Hepatic stellate cell (primary cell): ENCODE measurements around the gene MRPS11.
"Not testable (repeated sequence)": the region's sequence is repeated elsewhere in the genome, so short reads cannot be mapped to it uniquely, and the experiment has no call there.

Experiments
- DNase-seq: peaks from one replicate; pipeline ENCODE4 v3.0.0; 2011; ENCODE audit warnings: low spot score

MRPS11 gene

DNA sequence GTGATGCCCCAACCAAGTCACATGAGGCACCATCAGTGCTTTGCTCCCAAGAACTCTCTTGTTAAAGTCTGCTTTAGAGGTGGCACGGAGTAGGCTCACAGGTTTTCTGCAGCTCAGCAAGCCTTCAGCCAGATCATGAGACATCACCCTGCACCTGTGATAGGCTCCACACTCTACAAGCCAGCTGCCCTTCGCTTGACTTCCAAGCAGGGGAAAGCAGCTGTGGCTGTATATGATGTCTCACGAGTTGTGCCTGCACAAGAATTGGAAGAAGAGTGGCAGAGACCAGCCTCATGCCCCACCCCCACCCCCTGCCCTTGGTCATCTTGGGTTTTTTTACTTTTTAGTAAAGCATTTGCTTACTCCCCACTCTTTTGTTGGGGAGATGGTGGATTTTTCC, 22.5 kb downstream of the MRPS11 start:
- no peak for DNase-seq

DNA sequence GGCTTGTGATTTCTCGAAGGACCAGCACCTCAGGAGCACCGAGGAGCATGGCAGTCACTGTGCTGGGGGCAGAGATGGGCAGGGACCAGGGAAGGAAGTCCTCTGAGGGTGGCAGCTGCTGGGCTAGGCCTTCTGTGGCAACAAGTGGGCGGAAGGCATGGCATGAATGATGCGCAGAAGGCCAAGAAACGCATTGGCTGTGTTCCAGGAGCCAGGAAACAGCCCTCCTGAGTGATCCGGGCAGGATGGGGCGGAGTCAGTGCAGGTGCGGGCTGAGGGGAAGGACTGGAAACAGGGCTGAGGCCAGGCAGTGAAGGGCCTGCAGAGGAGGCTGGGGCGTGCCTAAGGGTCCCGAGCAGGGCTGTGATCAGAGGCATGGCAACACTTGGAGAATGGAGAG, 23.6 kb downstream of the MRPS11 start:
- no peak for DNase-seq

DNA sequence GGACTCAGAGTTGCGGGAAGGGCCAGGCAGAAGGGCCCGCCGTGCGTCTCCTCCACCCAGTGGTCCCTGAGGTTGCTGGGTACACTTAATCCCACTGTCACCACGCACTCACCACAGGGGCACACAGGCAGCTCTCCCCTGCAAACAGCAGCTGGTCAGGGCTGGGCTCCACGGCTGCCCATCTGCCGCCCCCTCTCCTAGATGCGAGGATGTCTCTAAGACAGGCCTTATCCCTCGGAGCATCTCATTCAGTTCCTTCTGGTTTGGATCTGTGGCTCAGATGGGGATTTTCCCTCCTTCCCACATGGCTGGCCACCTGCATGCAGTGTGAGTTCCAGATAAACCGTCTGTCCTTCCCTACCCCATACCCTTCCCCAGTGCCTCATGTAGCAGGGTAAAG, 26.3 kb downstream of the MRPS11 start:
- DNase-seq: no peak

- no peak for DNase-seq
Measured at GRCh38 chr15:88497109-88497765, 29.7 kb downstream of the MRPS11 start.

DNA sequence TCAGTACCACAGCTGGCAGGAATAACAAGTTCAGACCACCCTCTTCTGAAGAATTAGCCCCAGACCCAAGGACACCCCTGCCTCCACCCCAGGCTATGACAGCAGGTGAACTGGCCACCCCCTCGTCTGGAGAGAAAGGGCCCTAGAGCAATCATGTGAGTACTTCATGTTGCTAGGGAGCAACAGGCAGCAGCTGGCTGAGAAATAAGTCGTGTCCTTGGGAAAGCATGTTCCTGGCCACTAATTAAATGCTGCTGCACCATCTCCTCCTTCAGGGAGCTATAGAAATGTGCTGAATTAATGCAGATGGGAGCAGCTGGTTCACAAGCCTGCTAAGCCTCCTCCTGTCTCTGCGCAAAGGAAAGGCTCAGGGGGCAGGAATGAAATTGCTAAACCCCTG, 31.5 kb downstream of the MRPS11 start:
- no peak for DNase-seq

DNA sequence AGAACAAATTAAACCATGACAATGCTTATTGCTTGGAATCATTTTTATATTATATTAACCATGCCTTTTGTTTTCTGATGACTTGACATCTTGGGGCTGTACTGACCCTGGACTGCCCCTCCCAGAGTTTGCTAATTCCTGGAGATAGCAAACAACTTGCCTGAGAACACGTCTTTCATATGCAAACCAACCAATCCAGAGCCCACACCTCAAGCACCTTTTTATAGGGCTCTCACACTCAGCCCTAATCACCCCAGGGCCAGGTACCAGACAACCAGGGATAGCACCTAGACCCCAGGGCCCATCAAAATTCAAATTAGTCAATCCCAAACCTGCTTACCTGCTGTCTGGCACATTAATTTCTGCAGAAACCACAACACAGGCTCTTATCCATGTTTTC, 36.9 kb downstream of the MRPS11 start:
- DNase-seq: no peak

GRCh38 chr15:88505721-88506120, 38.2 kb downstream of the MRPS11 start:
- DNase-seq: no peak

DNA sequence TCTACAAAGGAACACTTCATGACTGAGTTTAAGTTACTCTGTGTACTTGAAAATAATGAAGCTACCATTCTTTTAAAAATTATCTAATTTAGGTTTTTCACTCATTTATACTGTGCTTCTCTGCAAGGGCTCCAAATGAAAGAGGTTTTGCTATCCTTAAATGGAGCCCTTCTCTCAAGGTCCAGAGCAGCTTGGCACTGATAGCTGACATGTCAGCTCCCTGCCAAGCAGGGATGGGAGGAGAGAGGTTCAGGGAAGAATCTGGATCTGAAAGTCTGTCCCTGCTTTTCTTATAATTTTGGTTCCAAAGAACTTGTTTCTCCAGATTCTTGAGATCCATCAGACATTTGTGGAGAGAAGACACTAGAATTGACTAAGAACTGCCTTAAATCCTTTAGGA, 39.1 kb downstream of the MRPS11 start:
- DNase-seq: no peak

DNA sequence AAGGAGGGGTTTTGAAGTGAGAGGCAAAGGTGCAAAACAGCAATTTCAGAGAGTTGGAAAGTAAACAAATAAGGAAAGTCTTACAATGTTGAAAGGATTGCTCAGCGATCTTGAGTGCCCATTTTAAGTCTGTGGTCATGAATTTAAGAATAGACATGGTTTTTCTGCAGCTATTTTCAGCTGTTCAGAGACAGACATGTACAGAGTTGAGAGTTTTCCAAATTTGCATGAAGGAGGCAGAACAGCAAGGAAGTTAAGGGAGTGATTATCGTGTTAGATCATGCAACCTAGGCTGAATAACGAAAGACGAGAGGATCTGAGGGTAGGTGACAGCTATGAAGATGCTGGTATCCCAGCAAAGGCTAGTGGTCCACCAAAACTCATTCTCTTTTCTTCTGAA, 41.8 kb downstream of the MRPS11 start:
- DNase-seq: no peak

- no peak for DNase-seq
Measured at GRCh38 chr15:88509964-88510363, 42.5 kb downstream of the MRPS11 start.

DNA sequence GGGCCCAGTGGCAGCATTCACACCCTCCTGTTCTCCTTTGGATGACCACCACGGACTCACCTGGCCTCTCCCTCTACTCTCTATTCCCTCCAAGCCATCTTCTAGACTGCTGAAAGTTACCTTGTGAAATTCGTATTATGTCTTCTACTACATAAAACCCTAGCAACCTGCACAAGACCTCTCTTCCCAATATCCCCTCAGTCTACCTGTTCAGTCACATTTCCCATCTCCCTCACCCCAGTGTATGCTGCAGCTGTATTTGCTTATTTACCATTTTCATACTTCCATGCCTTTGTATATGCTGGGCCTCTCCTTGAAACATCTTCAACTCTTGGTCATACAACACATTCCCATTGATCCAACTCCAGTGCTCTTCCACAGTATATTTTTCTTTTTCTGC, 43.7 kb downstream of the MRPS11 start:
- no peak for DNase-seq

GRCh38 chr15:88512078-88512477, 44.6 kb downstream of the MRPS11 start:
- no peak for DNase-seq

- no peak for DNase-seq
Measured at GRCh38 chr15:88512601-88513000, 45.1 kb downstream of the MRPS11 start.

GRCh38 chr15:88513195-88513594, 45.7 kb downstream of the MRPS11 start:
- DNase-seq: peak; percentile 24

GRCh38 chr15:88518903-88519302, 51.4 kb downstream of the MRPS11 start:
- DNase-seq: no peak

DNA sequence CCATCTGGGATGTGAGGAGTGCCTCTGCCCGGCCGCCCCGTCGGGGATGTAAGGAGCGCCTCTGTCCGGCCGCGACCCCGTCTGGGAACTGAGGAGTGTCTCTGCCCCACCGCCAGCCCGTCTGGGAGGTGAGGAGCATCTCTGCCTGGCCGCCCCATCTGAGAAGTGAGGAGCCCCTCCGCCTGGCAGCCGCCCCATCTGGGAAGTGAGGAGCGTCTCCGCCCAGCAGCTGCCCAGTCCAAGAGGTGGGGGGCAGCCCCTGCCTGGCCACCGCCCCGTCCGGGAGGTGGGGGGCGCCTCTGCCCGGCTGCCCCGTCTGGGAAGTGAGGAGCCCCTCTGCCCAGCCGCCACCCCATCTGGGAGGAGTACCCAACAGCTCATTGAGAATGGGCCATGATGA, 56.6 kb downstream of the MRPS11 start:
- not testable (repeated sequence) for DNase-seq

- DNase-seq: no peak
Measured at GRCh38 chr15:88525418-88525817, 57.9 kb downstream of the MRPS11 start.

GRCh38 chr15:88526247-88526879, 58.9 kb downstream of the MRPS11 start:
- DNase-seq: no peak

- DNase-seq: no peak
Measured at GRCh38 chr15:88529021-88529630, 61.6 kb downstream of the MRPS11 start.
